Bronchial epithelial cell (primary cell): ENCODE measurements around the gene CCSER1. TPM values are rescaled to one million over a fixed set of nuclear protein-coding genes. Genes with fewer than 3 reads are reported as not detected.

ENCODE experiments used
- DNase-seq: peaks from one replicate; pipeline ENCODE4 v3.0.0-alpha.2; 2010; ENCODE audit warnings: low read depth
- FAIRE-seq: peaks from 2 replicates; lab custom pipeline; 2011; peaks lifted over from hg19 to GRCh38; lab: Jason Lieb, UNC
- H3K27me3 ChIP-seq: 2 replicates; pipeline ENCODE4 v1.5.1; 2011; ENCODE audit warnings: low read length; ENCODE audit not compliant: control insufficient read depth, insufficient read depth
- H3K36me3 ChIP-seq: 2 replicates; pipeline ENCODE4 v1.5.1; 2011; ENCODE audit warnings: low read length; ENCODE audit not compliant: control insufficient read depth, insufficient read depth
- H3K4me3 ChIP-seq: 2 replicates; pipeline ENCODE4 v1.5.1; 2011; ENCODE audit warnings: mild to moderate bottlenecking, low read depth, low read length, control low read depth
- CTCF ChIP-seq: IDR thresholded peaks from 2 replicates; pipeline ENCODE4 v1.5.1; 2011; ENCODE audit warnings: mild to moderate bottlenecking, moderate library complexity, low read length, control low read depth, inconsistent platforms; ENCODE audit not compliant: insufficient read depth, severe bottlenecking
- total RNA-seq: library from RNA; depleted of rRNA; stranded (reverse); fragments of >200 nt; gene quantifications from 2 replicates; pipeline ENCODE4 v1.2.1, GENCODE V29; 2014

CCSER1 gene
- total RNA-seq, 1 donor from 2014 or later = 6.6 TPM

GRCh38 chr4:91015861-91016260 is 888.7 kb downstream of the CCSER1 start:
- TF ChIP-seq CTCF = no peak
- FAIRE-seq (no peak), DNase-seq (no peak)
- H3K36me3 ChIP-seq = no peaks in the 10 kb centered on the region
- no peaks in the 10 kb centered on the region for H3K27me3 ChIP-seq
- no peak overlapping the region for H3K4me3 ChIP-seq

DNA sequence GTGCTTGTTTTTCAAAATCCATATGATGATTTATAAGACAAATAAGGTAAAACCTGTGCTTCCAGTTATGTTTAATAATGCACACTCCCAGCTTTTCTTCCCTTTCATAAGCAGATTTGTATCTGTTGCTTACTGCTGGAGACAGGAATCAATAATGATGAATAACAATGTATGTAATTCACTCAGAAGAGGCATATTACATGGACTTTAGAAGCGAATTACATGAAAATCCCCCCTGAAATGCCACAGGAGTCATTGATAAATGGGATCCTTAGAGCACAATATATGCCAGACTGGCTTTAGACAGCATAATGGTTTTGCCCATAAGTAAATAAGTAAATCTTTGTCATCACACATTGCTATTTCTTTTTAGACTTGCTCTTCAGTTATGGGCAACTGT is 892.3 kb downstream of the CCSER1 start:
- DNase-seq = no peak
- Histone ChIP-seq H3K27me3 (no peaks in the 10 kb centered on the region), H3K36me3 (no peaks in the 10 kb centered on the region), H3K4me3 (no peak overlapping the region)
- no peak for FAIRE-seq
- no peak for TF ChIP-seq CTCF

DNA sequence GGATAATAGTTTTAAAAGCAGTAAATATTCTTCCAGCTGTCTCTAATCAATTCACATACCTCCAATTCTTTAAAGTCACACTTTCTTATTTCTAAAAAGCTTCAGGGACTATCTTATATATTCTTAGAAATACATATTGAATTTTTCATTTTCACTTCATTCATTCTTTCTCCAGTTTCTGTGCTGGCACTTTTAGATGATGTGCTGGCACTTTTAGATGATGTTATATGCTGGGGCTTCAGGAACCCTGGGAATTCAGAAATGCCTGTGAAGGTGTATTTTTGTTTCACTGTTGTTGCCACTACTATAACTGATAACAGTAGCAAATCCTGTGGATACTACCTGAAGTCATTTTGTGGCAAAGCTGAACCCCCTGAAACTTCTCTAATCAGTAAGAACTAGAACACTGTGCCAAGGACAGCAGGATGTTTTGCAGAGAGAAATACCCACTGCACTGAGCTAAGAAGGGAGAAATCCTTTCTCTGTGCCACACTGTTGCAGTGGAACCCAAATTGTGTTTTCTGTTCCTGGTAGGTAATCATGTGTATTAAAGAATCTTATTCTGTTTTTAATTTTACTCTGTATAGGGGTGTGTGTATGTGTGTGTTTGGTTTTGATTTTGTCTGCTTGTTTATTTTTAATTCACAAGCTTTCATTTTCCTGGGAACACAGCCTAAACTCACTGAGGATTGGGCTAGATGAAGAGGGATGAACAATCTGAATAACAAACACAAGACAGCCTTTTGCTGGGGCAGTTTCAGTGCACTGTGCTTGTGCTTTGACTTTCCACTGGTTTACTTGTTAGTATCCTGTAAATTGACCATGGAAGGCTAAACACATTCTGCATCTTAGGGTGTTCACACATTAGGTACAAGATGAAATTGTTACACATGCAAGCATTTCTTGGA is 898.3 kb downstream of the CCSER1 start:
- DNase-seq (no peak), FAIRE-seq (no peak)
- no peaks in the 10 kb centered on the region for H3K36me3 ChIP-seq
- H3K27me3 ChIP-seq = no peaks in the 10 kb centered on the region
- H3K4me3 ChIP-seq = no peak overlapping the region
- no peak for TF ChIP-seq CTCF

GRCh38 chr4:91028228-91028627 is 901.0 kb downstream of the CCSER1 start:
- no peak for FAIRE-seq
- Histone ChIP-seq H3K4me3 (no peak overlapping the region), H3K27me3 (no peaks in the 10 kb centered on the region), H3K36me3 (no peaks in the 10 kb centered on the region)
- TF ChIP-seq CTCF = no peak
- no peak for DNase-seq

- Histone ChIP-seq H3K36me3 (no peaks in the 10 kb centered on the region), H3K27me3 (no peaks in the 10 kb centered on the region), H3K4me3 (no peak overlapping the region)
- DNase-seq (no peak), FAIRE-seq (no peak)
- TF ChIP-seq CTCF = no peak
These were observed 904.6 kb downstream of the CCSER1 start for GRCh38 chr4:91031761-91032160.
